NCI-H446 treated with DMSO at 0.1 percent for 48 hours (cell line): ENCODE measurements around the gene DHX9.

Source experiments
- DNase-seq: peaks from one replicate; lab custom pipeline; 2025; lab: John Stamatoyannopoulos, UW

Gene DHX9

DNA sequence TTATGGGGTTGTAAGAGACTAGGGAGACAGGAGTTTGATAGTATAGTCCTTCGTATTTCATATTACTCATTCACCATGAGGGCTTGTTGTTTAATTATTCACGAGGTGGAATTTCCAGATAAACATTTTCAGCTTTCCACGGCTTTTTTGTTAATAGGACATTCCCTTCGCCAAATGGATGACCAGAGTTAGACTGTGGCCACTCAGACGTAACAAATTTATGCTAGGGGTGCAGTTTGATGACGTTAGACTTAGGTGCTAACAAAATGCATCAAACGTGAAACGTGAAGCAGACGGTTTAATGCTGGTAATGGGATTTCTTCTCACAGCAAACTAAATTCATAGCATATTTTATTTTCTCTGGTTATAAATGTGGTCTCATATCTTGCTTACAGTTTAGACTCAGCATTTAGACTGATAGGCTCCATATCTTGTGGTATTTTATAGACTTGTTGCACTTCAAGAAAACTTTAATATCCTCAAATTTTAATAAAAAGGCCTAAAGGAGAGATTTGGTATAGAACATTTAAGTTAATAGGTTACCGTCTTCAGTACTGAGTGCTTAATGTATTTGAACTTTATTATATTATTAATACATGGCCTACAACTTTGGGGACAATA, 2.3 kb downstream of the DHX9 start:
- DNase-seq, result no peak

DNA sequence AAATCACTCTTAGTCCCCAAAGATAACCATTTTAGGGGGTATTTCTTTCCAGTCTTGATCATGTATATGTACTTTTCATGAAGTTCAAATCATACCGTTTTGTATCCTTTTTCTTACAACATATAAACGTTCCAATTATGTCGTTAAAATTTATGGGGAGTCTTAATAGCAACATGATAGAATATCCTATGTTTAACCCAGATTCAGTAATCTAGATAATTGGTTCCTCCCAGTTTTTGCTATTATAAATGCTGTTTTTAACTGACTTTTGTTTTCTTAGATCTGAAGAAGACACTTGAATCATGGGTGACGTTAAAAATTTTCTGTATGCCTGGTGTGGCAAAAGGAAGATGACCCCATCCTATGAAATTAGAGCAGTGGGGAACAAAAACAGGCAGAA, 3.1 kb downstream of the DHX9 start:
- no peak for DNase-seq

DNA sequence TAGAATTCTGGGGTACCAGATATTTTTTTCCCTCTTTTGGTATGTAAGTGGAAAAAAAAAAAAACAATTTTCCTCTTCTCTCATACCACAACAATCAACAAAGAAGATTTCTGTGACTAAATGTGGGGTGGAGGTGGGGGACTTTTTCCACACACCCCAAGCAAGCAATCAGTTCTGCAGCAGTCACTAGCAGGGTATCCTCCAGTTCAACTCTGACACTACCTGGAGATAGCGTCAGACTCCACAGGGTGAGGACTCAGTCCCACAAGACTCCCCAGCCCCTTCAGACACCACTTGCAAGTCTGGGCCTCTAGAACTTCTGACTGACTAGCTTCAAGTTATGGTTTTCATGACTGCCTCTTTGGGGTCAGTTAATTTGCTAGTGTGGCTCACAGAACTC, 6.2 kb downstream of the DHX9 start:
- no peak for DNase-seq

DNA sequence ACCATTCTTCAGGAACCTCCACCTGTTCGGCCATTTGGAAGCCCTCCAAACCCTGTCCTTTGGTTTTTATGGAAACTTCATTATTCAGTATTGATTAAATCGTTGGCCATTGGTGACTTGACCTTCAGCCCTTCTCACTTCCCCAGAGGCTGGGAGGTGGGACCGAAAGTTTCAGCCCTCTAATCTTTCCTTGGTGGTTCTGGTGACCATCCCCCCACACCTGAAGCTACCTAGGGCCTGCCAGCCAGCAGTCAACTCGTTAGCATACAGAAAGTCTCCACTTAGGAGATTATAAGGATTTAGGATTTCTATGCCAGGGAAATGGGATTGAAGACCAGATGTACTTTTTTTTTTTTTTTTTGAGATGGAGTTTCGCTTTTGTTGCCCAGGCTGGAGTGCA, 6.7 kb downstream of the DHX9 start:
- no peak for DNase-seq

DNA sequence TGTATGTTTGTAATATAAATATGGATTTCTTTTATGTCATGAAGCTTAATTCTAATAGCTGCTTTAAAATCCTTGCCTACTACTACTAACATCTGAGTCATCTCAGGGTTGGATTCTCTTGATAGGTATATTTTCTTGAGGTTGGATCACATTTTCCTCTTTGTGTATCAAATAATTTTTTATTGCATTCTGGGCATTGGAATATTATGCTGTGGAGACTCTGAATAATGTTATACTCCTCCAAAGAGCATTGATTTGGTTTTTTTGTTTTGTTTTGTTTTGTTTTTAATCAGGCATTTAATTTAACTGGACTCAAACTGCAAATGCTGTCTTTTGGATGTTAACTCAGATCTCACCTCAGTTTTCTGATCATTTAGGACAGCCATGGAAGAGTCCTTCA, 8.0 kb downstream of the DHX9 start:
- no peak for DNase-seq

DNA sequence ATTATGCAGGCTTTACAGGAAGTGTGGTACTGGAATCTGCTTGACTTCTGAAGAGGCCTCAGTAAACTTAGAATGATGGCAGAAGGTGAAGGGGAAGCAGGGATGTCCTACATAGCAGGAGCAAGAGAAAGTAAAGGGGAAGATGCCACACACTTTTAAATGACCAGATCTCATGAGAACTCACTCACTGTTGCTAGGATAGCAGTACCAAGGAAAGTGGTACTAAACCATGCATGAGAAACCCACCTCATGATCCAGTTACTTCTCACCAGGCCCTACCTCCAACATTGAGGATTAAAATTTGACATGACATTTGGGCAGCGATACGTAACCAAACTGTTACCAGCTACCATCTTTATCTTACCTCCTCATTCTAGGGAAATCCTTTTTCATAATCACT, 9.6 kb downstream of the DHX9 start:
- no peak for DNase-seq

DNA sequence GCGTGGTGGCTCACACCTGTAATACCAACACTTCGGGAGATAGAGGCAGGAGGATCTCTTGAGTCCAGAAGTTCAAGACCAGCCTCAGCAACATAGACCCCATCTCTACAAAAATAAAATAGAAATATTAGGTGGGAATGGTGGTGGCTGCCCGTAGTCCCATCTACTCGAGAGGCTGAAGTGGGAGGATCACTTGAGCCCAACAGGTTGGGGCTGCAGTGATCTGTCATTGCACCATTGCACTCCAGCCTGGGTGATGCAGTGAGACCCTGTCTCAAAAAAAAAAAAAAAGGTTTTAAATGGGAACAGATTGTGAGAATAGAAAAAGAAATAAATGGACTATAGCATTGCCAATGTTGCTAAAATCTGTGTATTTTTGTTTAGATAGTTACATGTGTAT, 11.2 kb downstream of the DHX9 start:
- no peak for DNase-seq

DNA sequence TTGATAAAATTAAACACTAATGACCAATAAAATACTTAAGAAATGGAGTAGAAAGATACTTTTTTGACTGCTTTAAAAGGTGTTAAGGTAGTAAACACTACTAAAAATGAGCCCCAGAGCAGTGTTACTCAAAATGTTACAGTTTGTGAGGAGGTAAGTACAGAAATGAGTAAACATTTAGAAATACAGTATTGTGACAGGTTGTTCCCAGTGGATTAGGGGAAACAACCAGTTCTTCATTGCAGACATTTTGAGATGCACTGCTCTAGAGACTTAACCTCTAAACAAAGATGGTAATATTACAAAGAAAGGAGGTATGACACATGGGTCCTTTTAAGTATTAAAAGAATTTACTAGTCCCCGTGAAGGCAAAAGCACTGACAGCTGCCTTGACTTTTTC, 12.7 kb downstream of the DHX9 start:
- no peak for DNase-seq

DNA sequence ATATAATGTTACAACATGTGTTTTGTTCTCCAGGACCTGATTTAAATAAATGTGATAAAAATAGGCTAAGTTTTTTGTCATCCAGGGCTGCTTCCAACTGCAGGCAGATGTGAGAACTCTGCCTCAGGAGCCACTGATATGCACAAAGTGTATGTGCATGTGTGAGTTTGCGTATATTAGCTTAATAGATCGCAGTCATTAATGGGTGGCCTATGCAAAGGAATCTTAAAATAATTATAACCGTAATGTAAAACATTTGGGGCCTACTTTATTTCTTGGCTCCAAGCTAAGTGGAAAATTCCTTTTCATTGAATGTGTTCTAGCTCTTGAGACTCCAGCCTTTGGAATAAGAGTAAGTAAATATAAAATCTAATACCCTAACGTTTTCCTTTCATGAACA, 16.8 kb downstream of the DHX9 start:
- DNase-seq, result no peak

DNA sequence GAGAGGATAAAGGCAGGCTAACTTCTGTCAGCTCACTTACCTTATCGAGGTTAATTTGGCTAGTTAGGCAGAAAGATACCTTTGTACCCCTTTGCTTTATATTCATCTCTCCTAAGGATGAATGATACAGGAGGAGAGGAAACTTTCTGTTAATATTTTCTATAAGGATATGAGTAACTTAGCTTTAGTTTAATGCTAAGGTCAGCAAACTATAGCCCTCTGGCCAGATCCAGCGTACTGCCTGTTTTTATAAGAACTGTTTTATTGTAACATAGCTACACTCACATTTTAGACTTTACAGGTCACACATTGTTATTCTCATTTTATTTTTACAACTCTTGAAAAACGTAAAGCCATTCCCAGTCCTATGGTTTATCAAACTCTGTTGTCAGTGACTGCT, 18.1 kb downstream of the DHX9 start:
- no peak for DNase-seq

DNA sequence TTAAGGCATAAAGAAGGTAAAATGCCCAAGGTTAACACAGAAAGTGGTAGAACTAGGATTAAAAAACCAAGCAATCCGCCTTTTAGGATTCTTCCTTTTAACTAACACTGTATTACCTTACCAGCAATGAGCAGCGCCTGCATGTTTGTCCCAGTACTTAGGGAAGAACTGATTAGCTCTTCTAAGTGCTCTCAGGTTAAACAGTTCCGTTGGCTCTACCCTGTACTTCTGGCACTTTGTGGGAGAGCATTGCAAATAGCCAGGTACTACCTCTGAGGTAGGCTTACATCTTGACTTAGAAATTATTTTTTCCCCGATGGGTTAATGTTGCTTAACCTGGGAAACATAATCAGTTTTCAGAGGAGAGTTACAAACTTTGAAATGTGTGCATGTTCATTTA, 21.5 kb downstream of the DHX9 start:
- DNase-seq, result no peak

DNA sequence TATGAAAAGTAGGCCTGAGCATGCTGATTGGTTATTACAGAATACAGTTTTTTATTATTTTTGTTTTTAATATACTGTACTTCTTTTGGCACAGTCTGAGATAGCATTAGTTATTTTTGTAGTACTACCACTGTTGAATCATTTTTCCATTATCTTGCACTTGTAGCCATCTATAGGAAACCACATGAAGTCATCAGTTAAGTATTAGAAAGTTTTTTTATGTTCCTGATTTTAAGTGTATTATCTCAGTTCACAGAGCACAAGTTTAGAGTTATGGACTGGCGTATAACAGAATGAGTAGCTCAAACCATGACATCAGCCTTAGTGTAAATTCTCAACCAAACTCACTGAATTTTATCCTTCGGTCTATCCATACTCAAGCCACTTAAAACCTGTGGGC, 22.8 kb downstream of the DHX9 start:
- no peak for DNase-seq

DNA sequence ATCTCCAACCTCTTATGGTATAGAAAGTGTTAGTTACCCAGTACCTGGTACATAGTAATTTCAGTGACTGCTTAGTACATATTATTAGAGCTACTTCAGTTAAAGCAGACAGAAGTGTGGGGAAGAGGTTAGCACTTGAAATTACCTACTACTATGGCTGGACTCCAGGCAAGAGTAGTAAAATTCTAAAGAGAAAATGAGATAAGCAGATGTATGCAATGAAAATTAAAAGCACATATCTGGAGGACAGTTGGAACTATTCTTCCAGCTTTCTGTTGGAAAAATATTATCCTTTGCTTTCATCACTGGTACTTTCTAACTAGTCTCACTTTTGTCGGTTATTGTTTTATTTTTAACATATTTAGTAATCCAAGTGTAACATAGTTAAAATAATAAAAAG, 23.7 kb downstream of the DHX9 start:
- no peak for DNase-seq

DNA sequence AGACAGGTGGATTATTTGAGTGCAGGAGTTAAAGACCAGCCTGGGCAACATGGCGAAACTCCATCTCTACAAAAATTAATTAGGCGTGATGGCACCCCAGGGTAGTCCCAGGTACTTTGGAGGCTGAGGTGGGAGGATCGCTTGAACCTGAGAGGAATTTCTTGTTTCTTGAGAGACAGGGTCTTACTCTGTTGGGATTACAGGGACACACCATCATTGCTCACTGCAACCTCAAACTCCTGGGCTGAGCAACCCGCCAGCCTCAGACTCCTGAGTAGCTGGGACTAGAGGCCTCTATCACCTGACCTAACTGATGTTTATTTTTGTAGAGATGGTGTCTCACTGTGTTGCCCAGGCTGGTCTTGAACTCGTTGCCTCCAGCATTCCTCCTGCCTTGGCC, 24.8 kb downstream of the DHX9 start:
- no peak for DNase-seq

DNA sequence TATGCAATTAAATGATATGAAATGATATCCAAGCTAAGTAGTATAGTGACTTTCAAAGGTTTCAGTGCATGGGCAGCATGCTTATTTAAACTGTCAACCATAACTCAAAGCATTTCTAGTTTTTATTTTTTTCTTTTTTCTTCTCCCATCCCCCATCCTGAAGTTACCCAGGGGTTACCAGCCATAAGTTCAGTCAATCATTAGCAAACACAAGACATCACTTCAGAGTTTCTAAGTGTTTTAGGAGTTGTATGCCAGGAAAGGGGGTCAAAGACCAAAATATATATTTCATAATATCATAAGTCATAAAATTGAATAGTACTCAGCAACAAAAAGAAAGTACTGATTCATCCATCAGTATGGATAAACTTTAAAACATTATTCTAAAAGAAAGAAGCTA, 28.7 kb downstream of the DHX9 start:
- no peak for DNase-seq

DNA sequence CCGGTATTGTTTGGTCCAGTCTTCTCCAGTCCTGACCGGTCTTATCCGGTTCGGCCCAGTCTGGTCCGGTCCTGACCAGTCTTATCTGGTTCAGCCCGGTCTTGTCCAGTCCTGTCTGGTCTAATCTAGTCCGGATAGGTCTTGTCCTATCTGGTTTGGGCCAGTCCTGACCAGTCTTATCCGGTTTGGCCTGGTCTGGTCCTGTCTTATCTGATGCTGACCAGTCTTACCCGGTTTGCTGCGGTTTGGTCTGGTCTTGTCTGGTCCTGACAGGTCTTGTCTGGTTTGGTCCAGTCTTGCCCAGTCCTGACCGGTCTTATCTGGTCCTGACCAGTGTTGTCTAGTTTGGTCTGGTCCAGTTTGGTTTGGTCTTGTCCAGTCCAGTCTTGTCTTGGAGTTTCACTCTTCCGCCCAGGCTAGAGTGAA, 30.1 kb downstream of the DHX9 start:
- no peak for DNase-seq

DNA sequence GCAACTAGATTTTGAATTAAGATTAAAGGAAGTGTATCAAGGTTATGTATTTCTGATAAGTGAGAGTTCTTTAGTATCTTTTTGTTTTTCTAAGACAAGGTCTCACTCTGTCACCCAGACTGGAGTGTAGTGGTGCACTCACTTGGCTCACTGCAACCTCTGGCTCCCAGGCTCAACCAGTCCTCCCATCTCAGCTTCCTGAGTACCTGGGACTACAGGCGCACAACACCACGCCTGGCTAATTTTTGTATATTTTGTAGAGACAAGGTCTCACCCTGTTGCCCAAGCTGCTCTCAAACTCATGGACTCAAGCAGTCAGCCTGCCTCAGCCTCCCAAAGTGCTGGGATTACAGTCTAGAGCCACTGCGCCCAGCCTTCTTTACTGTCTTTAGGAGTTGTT, 33.7 kb downstream of the DHX9 start:
- no peak for DNase-seq

DNA sequence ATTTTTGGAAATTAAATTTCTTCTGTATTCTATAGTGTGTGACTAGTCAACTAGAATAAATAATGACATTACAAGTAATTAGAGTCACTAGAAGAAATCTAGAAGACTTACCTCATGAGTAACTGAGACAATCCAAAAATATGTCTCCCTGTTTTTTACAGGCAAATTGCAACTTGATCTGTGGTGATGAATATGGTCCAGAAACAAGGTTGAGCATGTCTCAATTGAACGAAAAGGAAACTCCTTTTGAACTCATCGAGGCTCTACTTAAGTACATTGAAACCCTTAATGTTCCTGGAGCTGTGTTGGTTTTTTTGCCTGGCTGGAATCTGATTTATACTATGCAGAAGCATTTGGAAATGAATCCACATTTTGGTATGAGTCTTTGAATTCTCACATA, 36.7 kb downstream of the DHX9 start:
- no peak for DNase-seq

DNA sequence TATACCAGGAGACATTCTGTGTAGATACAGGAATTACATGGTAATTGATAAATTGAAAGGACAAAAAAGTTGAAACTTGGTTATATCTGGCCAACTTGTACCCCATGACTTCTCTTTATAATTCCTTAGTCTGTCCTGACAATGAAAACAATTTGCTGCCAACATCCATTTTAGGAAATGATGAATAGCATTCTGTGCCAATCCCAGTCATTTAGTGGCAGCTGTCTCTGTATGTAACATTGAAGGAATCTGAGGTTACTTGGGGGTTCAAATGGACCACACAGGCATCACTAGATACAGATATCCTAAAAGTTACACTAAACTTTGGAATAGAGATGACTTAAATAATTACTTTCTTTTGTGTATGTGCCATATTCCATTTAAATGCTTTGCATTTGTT, 38.2 kb downstream of the DHX9 start:
- DNase-seq, result no peak

DNA sequence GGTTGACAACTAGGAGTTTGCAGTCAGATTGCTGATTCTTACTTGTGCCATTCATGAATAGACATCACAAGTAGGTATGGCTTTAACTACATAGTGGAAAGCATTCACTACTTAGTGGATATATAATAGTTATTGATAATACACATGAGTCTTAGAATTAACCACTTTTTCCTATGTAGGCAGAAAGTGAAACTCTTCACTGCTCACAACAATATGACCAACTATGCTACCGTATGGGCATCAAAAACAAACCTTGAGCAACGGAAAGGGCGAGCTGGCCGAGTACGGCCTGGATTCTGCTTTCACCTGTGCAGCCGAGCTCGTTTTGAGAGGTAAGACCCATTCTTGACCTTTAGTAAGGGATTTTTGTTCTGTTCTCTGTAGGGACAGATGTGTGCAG, 38.7 kb downstream of the DHX9 start:
- DNase-seq, result no peak

DNA sequence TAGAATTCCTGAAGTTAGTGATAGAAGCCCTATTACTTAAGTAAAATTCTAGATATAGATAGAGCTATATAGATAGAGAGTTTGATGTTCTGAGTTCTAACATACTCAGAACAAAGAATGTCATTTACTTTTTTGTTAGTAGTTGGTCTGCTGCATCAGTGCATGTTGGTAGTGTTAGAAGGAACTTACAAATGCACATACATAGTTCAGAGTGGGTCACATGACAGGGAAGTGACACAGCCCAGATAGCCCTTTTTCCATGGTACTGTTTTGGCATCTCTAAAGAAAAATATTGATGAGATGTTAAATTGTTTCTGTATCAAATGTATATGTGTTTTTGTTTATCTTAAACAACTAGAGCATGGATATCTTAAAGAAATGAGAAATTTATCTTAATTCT, 45.7 kb downstream of the DHX9 start:
- no peak for DNase-seq

DNA sequence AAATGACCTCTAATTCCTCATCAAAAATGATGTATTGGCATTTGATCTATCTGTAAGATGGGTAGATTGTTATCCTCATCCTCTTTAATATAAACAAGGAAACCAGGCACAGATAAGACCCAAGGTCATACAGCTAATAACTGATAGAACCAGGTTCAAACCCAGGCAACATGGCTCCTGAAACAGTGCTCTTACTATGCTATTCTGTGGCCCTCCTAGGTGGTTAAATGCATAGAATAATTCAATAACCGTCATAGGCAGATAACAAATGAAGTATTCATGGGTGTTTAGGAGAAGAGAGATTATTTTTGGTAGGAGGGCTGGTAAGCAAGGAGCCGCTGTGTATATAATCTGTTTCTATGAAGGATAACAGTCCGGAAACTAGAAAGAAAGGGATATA, 46.4 kb downstream of the DHX9 start:
- no peak for DNase-seq

DNA sequence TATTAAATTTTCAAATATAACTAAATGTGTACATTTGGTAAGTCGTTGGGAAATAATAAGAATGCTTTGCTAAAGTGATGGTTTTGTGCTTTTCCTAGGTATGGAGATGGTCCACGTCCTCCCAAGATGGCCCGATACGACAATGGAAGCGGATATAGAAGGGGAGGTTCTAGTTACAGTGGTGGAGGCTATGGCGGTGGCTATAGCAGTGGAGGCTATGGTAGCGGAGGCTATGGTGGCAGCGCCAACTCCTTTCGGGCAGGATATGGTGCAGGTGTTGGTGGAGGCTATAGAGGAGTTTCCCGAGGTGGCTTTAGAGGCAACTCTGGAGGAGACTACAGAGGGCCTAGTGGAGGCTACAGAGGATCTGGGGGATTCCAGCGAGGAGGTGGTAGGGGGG, 47.8 kb downstream of the DHX9 start:
- no peak for DNase-seq

DNA sequence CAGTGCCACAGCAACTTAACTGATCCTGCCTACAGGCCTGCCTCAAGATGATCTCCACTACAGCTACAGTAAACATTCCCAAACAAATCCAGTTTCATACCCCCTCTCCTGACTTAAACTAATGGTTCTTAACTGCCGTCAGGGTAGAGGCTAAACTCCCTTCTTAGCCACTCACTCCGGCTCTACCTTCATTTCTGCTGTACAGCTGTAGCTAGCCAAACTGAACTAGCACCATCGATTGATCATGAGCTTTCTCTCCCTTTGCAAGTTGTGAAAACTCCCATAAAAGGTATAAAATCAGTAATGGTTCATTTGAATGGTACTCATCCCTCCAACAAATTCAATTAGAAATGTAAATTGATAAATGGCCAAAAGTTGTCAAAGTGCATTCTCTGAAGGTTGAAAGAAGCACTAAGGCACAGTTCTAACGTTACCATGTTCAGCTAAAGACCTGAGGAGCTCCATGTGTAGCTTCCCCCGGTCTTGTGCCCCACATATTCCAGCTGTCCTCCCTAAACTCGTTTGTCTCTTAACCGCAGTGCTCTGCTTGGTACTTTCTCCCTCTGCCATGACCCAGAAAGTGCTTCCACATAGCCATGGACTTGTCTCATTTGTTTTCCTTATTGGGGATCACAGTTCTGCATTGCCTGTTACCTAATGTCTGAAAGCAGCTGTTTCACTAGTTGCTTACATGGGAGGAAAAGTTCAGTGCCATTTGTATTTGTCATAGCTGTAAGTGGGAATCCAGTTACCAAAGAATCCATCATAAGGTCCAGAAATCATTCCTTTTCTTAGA, 49.8 kb downstream of the DHX9 start:
- DNase-seq, result no peak
